Panc1 (cell line): ENCODE results near the gene NCK1. TPM values are rescaled to one million over a fixed set of nuclear protein-coding genes. Genes with fewer than 3 reads are reported as not detected.

Experiments used
- ATAC-seq: fragments of 200-7000 bp; cut with Tn5 transposase; 2 replicates; pipeline ENCODE4 v1.9.1; 2020; ENCODE audit warnings: mild to moderate bottlenecking, moderate library complexity
- BruUV-seq: library from RNA; stranded (reverse); fragments of 400-500 nt; replicated peaks from 2 replicates; lab custom pipeline; 2021; lab: Mats Ljungman, UMichigan
- CTCF ChIA-PET: fragments of 300-600 bp; sonication (Branson Sonifier 250); formaldehyde crosslinking; loops from one replicate; lab custom pipeline; 2022; ENCODE audit warnings: antibody characterized with exemption; lab: Charles Lee
- POLR2A ChIA-PET: fragments of 300-600 bp; sonication (Branson Sonifier 250); formaldehyde crosslinking; loops from one replicate; lab custom pipeline; 2022; ENCODE audit warnings: antibody characterized with exemption; lab: Charles Lee
- DNase-seq: peaks from one replicate; pipeline ENCODE4 v3.0.0-alpha.2; 2010; ENCODE audit warnings: low read depth, low spot score
- H3K27ac ChIP-seq: 2 replicates; pipeline ENCODE4 v1.5.1; 2011; ENCODE audit warnings: mild to moderate bottlenecking, low read length, inconsistent platforms
- H3K27me3 ChIP-seq: fragments of 200-500 bp; sonication (Bioruptor generic); 2 replicates; pipeline ENCODE4 v1.6.0; 2014; ENCODE audit warnings: low read length, inconsistent platforms; ENCODE audit not compliant: control insufficient read depth, insufficient read depth
- H3K36me3 ChIP-seq: fragments of 200-500 bp; sonication (Bioruptor generic); 2 replicates; pipeline ENCODE4 v1.5.1; 2014; ENCODE audit warnings: inconsistent platforms, mild to moderate bottlenecking, low read length, moderate library complexity; ENCODE audit not compliant: control insufficient read depth, insufficient read depth
- H3K4me1 ChIP-seq: 2 replicates; pipeline ENCODE4 v1.5.1; 2011; ENCODE audit warnings: inconsistent platforms, mild to moderate bottlenecking, low read length, moderate library complexity; ENCODE audit not compliant: control insufficient read depth, insufficient read depth
- H3K4me3 ChIP-seq, 2 experiments: 2 replicates each; pipeline ENCODE4 v1.5.1; 2011 to 2012; ENCODE audit warnings: low read depth in 2 of 2, low read length in 2 of 2, mild to moderate bottlenecking in 2 of 2, inconsistent platforms in 1 of 2, moderate library complexity in 1 of 2
- H3K9me3 ChIP-seq: fragments of 200-500 bp; sonication (Bioruptor generic); 2 replicates; pipeline ENCODE4 v1.5.1; 2014; ENCODE audit warnings: low read depth, mild to moderate bottlenecking, inconsistent platforms, low read length, moderate library complexity; ENCODE audit not compliant: control insufficient read depth, insufficient read depth
- CTCF ChIP-seq: fragments of 450-650 bp; IDR thresholded peaks from 2 replicates; pipeline ENCODE4 v1.5.1; 2017; ENCODE audit warnings: mild to moderate bottlenecking
- POLR2AphosphoS5 ChIP-seq: IDR thresholded peaks from 2 replicates; pipeline ENCODE4 v1.6.1; 2012; ENCODE audit warnings: mild to moderate bottlenecking, low read depth, low read length, moderate library complexity
- REST ChIP-seq, 2 experiments: IDR thresholded peaks; 2 replicates each; pipeline ENCODE4 v1.6.1; 2011 to 2012; ENCODE audit warnings: low read depth in 2 of 2, control low read depth in 1 of 2, low read length in 1 of 2, mild to moderate bottlenecking in 1 of 2, moderate library complexity in 1 of 2; ENCODE audit not compliant: insufficient read depth in 1 of 2
- SIN3A ChIP-seq: IDR thresholded peaks from 2 replicates; pipeline ENCODE4 v1.6.1; 2012; ENCODE audit warnings: low read depth, mild to moderate bottlenecking, low read length, moderate library complexity, borderline replicate concordance; ENCODE audit not compliant: insufficient read depth
- TCF7L2 ChIP-seq: IDR thresholded peaks from 2 replicates; pipeline ENCODE4 v1.6.1; 2011; ENCODE audit warnings: mild to moderate bottlenecking, low read depth, low read length, inconsistent platforms
- in situ Hi-C: cut with HindIII; loops from 2 replicates; pipeline ENCODE4 v1.10.0; 2016; ENCODE audit warnings: low sequenced_read_pairs, low pct_unique_long_range_greater_than_20kb
- intact Hi-C: fragments of 100-400 bp; cut with micrococcal nuclease; formaldehyde crosslinking; loops from one replicate; pipeline ENCODE4 v1.10.0; 2022; ENCODE audit not compliant: unreplicated experiment
- total RNA-seq: library from RNA; stranded (reverse); gene quantifications from one replicate; pipeline ENCODE4 v1.2.1, GENCODE V29; 2021; ENCODE audit not compliant: unreplicated experiment

Gene NCK1
- total RNA-seq, 1 experiment from 2014 or later: 43.5 TPM

- DNase-seq (no peak), ATAC-seq (no peak)
- Histone ChIP-seq H3K36me3 (no peaks in the 10 kb centered on the region), H3K4me3 (no peak overlapping the region), H3K4me1 (no peaks in the 10 kb centered on the region), H3K9me3 (peaks cover 12% of the 10 kb centered on the region; the same call in 1 of the 2 replicates), H3K27me3 (no peaks in the 10 kb centered on the region), H3K27ac (no peak overlapping the region)
- TF ChIP-seq SIN3A (no peak), POLR2AphosphoS5 (no peak), TCF7L2 (no peak), CTCF (no peak), REST (IDR thresholded peaks at IDR 0.05; ENCODE audit: insufficient read depth in 1 of 2, low read depth in 2 of 2, low read length in 1 of 2) (no peak)
- ChIA-PET POLR2A (no interaction called here), CTCF (interaction anchor here (0.6 kb wide), 1 partner anchor 147 kb away, joined by 6 read pairs; no protein-coding TSS in a partner anchor)
- in situ Hi-C loops (no loop called here), intact Hi-C loops (no loop called here)
- no TSS peak for BruUV-seq
These were observed 43.5 kb downstream of the NCK1 start for GRCh38 chr3:136905549-136905948.

- Histone ChIP-seq H3K4me1 (no peaks in the 10 kb centered on the region), H3K9me3 (peaks cover 9% of the 10 kb centered on the region; the same call in 1 of the 2 replicates), H3K36me3 (no peaks in the 10 kb centered on the region), H3K4me3 (no peak overlapping the region), H3K27ac (no peak overlapping the region), H3K27me3 (no peaks in the 10 kb centered on the region)
- TF ChIP-seq CTCF (no peak), POLR2AphosphoS5 (no peak), SIN3A (no peak), REST (IDR thresholded peaks at IDR 0.05; ENCODE audit: insufficient read depth in 1 of 2, low read depth in 2 of 2, low read length in 1 of 2) (no peak), TCF7L2 (no peak)
- CTCF ChIA-PET: no interaction called here
- intact Hi-C loops (no loop called here), in situ Hi-C loops (no loop called here)
- DNase-seq: no peak
- no TSS peak for BruUV-seq
- POLR2A ChIA-PET: no interaction called here
- peak; percentile 60; the same call in 1 of the 2 replicates for ATAC-seq
These were observed 44.7 kb downstream of the NCK1 start for GRCh38 chr3:136906725-136907124.
